ENCODE results near the gene C7orf57. TPM values are rescaled to one million over a fixed set of nuclear protein-coding genes. Genes with fewer than 3 reads are reported as not detected.

C7orf57 gene
- total RNA-seq, 1 experiment from 2014 or later = not detected

DNA sequence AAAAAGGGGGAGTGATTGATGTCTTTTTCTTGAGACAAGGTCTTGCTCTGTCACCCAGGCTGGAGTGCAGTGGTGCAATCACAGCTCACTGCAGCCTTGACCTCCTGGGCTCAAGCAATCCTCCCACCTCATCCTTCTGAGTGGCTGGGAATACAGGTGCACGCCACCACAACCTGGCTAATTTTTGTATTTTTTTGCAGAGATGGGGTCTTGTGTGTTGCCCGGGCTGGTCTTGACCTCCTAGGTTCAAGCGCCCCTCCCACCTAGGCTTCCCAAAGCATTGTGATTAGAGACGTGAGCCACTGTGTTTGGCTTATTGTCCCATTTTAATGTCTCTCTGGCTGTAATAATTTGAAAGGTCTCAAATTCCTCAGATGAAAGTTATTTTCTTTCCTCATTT, 75.5 kb downstream of the C7orf57 start:
- no TSS peak for BruUV-seq (replicated peaks)
- Mint-ChIP-seq H3K9me3 (ENCODE audit: unreplicated experiment) (no peaks in the 10 kb centered on the region), H3K27me3 (ENCODE audit: insufficient read depth, unreplicated experiment) (no peaks in the 10 kb centered on the region), H3K36me3 (ENCODE audit: insufficient read depth, unreplicated experiment) (peaks cover 16% of the 10 kb centered on the region), H3K4me3 (ENCODE audit: unreplicated experiment) (no peak overlapping the region), H3K27ac (ENCODE audit: unreplicated experiment) (no peak overlapping the region), H3K4me1 (ENCODE audit: low read depth, unreplicated experiment) (peaks cover 18% of the 10 kb centered on the region)
- no peak for DNase-seq
- ChIA-PET CTCF (interaction anchor here (0.8 to 2.1 kb wide), 9 partner anchors 15 to 845 kb away, joined by 4 to 27 read pairs (median 6); partner anchors contain the start of gene UPP1), POLR2A (interaction anchor here (1.8 kb wide), 1 partner anchor 22 kb away, joined by 11 read pairs; the partner anchor contains the start of gene UPP1)
- intact Hi-C loops (cut with micrococcal nuclease; ENCODE audit: unreplicated experiment) = loop anchor here (1.0 to 2.0 kb wide), 8 partner anchors 22 to 844 kb away; partner anchors contain the start of genes C7orf57, HUS1 and UPP1
- Histone ChIP-seq H3K9me3 (no peaks in the 10 kb centered on the region), H3K27me3 (replicated peaks; ENCODE audit: control insufficient read depth, insufficient read depth, low read length) (no peaks in the 10 kb centered on the region), H3K4me1 (peaks cover 9% of the 10 kb centered on the region), H3K4me3 (ENCODE audit: low read depth, low read length) (no peak overlapping the region), H3K36me3 (ENCODE audit: control insufficient read depth, insufficient read depth, low read length) (peaks cover 2% of the 10 kb centered on the region; the same call in 1 of the 2 replicates)
- TF ChIP-seq, protein P1, sequence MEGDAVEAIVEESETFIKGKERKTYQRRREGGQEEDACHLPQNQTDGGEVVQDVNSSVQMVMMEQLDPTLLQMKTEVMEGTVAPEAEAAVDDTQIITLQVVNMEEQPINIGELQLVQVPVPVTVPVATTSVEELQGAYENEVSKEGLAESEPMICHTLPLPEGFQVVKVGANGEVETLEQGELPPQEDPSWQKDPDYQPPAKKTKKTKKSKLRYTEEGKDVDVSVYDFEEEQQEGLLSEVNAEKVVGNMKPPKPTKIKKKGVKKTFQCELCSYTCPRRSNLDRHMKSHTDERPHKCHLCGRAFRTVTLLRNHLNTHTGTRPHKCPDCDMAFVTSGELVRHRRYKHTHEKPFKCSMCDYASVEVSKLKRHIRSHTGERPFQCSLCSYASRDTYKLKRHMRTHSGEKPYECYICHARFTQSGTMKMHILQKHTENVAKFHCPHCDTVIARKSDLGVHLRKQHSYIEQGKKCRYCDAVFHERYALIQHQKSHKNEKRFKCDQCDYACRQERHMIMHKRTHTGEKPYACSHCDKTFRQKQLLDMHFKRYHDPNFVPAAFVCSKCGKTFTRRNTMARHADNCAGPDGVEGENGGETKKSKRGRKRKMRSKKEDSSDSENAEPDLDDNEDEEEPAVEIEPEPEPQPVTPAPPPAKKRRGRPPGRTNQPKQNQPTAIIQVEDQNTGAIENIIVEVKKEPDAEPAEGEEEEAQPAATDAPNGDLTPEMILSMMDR (IDR thresholded peaks at IDR 0.05; ENCODE audit: insufficient read depth in 1 of 2, low read depth in 1 of 2, low read length in 1 of 2, severe bottlenecking in 1 of 2, unreplicated experiment in 1 of 2) = no peak

Other genes with a start within 250 kb of the C7orf57 start
- 0.25 and 0.28 TPM in 2 replicates for gene PKD1L1, start 87.1 kb upstream of the C7orf57 start, total RNA-seq (2022)
- 31.3 and 32.3 TPM in 2 replicates for gene HUS1, start 55.9 kb upstream of the C7orf57 start, total RNA-seq (2022)
- gene SUN3, start 6.4 kb upstream of the C7orf57 start, total RNA-seq (2022) = not detected in 2 replicates
- gene UPP1, start 53.7 kb downstream of the C7orf57 start, total RNA-seq (2022) = 18.7 and 20.6 TPM in 2 replicates
- 0.07 and 0.09 TPM in 2 replicates for gene ABCA13, start 135.9 kb downstream of the C7orf57 start, total RNA-seq (2022)